Measurements from ENCODE around the gene MAN1C1. TPM values are rescaled to one million over a fixed set of nuclear protein-coding genes. Genes with fewer than 3 reads are reported as not detected.
A peak's percentile ranks its signal among the peaks of the same experiment; 100 is the strongest.

The MAN1C1 gene
- total and polyA plus RNA-seq, 10 of the 15 experiments (the other 5 are each of a cell fraction or from before 2014, with no cell fraction given): 0.12 to 0.56 (median 0.22) TPM; not detected in 3

GRCh38 chr1:25819491-25820246 is 203.1 kb downstream of the MAN1C1 start, which contains the start of gene MTFR1L (continued):
- TF ChIP-seq CEBPZ (IDR thresholded peaks at IDR 0.05; ENCODE audit: low read depth, low read length) (no peak), RUNX3 (IDR thresholded peaks at IDR 0.05; ENCODE audit: low read length) (peak; percentile 51; the same call in 1 of the 2 replicates), MEF2A (IDR thresholded peaks at IDR 0.05; ENCODE audit: insufficient read depth, low read depth, low read length) (no peak), DPF2 (IDR thresholded peaks at IDR 0.05) (no peak), TCF3 (IDR thresholded peaks at IDR 0.05; ENCODE audit: borderline replicate concordance, insufficient read depth, low read depth, low read length) (0 out of 2 replicates have a peak, but pooled peaks have one; percentile 29), USF1 (IDR thresholded peaks at IDR 0.05; ENCODE audit: borderline replicate concordance, extremely low read length, insufficient read depth, low read depth, low read length) (no peak), GABPA (IDR thresholded peaks at IDR 0.05; ENCODE audit: low read depth) (peak; percentile 81), KDM1A (IDR thresholded peaks at IDR 0.05; ENCODE audit: borderline replicate concordance) (no peak), NR2C1 (IDR thresholded peaks at IDR 0.05) (peak; percentile 93), MTA2 (IDR thresholded peaks at IDR 0.05; ENCODE audit: low read depth) (peak; percentile 13; the same call in 1 of the 2 replicates), IRF5 (IDR thresholded peaks at IDR 0.05; ENCODE audit: borderline replicate concordance) (peak; percentile 55; the same call in 1 of the 2 replicates), NR2F1 (conservative IDR thresholded peaks at IDR 0.05) (peak; percentile 95), POLR2AphosphoS2 (IDR thresholded peaks at IDR 0.05; ENCODE audit: low read depth, low read length) (0 out of 2 replicates have a peak, but pooled peaks have one; percentile 42), ZNF622 (IDR thresholded peaks at IDR 0.05) (no peak), BACH1 (IDR thresholded peaks at IDR 0.05; ENCODE audit: borderline replicate concordance) (peak; percentile 51; the same call in 1 of the 2 replicates), FOS (IDR thresholded peaks at IDR 0.05; ENCODE audit: borderline replicate concordance, extremely low read depth, insufficient read length) (no peak), SPI1 (IDR thresholded peaks at IDR 0.05; ENCODE audit: borderline replicate concordance, insufficient read depth, low read depth, low read length) (peak; percentile 12; the same call in 1 of the 2 replicates), NFYA (IDR thresholded peaks at IDR 0.05; ENCODE audit: borderline replicate concordance, low read depth, low read length) (no peak), REST (IDR thresholded peaks at IDR 0.05; ENCODE audit: low read depth, low read length) (no peak)

All from GM12878 (cell line).